DLD1 (cell line): Measurements from ENCODE around the gene SOX8.

Source experiments
- in situ Hi-C: cut with HindIII; loops from 2 replicates; pipeline ENCODE4 v1.10.0; 2017; ENCODE audit warnings: low sequenced_read_pairs

Gene SOX8

DNA sequence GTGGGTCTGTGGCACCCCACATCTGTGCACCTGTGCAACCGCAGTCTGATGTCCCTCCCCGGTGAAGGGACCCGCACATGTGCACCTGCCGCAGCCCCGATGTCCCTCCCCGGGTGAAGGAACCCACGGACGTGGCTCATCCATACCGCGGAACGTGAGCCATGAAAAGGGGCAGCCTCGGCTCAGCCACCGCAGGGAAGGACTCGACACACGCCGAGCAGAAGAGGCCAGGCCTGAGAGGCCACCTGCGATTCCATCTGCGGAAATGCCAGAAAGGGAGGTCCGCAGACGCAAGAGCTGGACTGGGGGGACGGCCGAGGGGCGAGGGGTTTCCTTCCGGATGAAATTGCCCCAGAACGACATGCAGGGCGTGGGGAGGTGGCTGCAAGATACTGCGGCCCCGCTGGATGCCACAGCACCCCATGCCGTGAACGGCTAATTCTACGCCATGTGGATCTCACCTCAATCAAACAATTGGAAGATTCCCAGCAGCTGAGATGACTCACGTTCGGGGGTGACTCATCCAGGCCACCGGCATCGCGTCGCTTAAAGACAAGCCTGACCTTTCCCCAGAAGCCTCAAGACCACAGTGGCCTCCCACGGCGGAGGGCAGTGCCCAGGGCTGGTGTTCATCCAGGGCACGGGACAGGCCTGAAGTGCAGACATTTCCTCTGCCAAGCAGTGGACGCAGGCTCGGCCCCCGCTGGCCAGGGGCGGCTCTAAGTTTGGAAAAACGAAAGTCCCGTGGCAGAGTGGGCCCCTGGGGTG lies 21.0 kb downstream of the SOX8 start:
- in situ Hi-C loops: no loop called here

DNA sequence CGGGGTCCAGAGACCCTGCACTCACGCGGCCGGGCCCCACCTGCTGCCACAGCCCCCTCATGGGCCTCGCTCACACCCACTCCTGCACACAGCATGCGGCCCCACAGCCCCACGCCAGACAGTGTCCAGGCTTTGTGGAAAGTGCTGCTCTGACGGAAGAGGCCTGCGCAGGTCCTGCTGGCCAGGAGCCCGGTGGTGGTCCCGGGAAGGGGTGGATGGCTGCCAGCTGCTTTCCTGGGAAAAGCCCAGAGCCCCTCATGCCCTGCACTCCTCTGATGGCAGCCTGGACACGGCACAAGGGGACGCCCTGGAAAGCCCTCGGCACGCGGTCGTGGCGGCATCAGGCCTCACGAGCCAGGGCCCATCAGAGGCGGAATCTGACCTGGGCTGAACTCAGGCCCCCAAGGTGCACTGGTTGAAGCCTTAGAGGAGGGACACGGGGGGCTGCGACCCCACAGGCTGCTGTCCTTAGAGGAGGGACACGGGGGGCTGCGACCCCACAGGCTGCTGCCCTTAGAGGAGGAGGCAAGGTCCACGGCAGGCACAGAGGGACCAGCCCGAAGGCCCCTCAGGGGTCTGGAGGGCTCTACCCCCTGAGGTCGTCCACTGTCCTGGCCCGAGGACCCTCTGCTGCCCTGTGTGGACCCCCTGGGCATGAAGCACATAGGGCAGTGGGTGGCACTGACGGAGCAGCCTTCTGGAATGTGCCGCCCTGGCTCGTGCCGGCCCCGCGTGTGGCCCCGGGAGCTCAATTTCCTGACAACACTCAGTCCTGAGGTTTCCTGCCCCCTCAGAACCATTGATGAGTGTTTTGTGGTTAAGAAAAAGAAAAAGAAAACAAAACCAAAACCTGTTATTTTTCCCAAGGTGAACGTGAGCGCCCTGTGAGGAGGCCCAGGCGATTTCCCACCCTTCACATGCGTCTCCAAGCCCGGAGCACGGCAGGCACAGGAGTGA lies 22.1 kb downstream of the SOX8 start:
- in situ Hi-C loops: no loop called here

DNA sequence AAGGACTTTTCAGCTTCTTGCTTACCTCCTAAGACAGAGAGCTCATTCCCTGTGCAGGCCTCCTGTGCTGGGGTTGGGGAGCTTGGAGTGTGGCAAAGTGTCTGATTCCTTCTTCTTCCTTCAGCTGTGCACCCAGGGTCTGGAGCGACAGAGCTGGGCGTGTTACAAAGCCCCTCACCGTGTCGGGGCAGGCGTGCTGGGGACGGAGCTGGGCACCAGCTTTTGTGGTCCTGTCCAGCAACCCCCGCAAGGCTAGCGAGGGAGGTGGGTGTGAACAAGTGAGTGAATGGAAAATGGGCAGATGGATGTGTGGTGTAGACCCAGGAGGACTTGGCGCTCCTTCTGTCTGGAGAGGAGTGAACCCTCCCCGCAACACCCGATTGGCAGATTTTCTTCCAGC lies 23.7 kb downstream of the SOX8 start:
- in situ Hi-C loops: no loop called here

DNA sequence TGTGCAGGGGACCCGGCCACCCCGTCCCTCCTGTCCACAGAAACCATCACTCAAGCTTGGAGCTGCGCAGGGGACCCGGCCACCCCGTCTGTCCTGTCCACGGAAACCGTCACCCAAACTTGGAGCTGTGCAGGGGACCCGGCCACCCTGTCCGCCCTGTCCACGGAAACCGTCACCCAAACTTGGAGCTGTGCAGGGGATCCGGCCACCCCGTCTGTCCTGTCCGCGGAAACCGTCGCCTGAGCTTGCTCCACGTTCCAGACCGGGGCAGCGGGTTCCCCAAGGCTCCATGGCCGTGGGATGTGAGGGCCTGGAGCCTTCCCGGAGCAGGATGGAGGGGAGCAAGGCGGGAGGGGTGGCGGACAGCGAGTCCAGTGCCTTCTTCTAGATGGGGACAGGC lies 25.2 kb downstream of the SOX8 start:
- in situ Hi-C loops: no loop called here

DNA sequence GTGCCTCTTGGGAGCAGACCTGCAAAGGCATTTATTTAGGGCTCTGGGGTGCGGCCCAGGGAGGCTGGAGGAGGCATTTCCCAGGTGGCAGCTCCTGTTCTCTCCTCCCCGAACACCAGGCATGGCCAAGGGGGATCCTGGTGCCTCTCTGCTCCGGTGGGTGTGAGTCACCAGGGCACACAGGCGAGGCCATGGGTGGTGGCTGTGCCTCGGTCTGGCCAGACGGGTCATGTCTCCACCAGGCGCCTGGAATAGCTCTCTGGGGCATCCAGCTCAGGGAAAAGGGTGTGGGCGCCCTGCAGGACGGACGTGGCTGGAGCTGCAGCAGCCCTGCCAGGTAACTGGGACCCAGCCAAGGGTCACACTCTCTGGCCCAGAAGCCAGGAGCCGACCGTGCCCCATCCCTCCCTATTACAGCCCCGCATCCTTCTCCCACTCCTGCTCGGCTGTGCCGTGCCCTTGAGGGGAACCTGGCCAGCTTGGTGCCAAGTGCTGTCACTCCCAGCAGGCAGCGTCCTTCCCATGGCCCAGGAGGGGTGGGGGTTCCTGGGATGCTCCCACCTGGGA lies 25.8 kb downstream of the SOX8 start:
- in situ Hi-C loops: no loop called here

DNA sequence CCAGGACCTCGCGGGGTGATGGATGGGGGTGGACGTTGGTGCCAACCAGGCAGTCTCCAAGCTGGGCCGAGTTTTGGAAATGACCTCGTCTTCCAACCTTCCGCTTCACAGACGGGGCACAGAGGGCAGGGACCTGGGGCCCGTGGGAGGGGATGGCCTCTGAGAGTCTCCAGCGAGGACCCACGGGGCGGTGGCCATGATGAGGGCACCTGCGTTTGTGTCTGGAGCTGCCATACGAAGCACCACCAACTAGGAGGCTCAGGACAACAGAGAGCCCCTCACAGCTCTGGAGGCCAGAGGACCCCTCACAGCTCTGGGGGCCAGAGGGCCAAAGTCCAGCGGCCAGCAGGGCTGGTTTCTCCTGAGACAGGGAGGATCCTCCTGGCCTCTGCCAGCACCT lies 26.5 kb downstream of the SOX8 start:
- in situ Hi-C loops: no loop called here

DNA sequence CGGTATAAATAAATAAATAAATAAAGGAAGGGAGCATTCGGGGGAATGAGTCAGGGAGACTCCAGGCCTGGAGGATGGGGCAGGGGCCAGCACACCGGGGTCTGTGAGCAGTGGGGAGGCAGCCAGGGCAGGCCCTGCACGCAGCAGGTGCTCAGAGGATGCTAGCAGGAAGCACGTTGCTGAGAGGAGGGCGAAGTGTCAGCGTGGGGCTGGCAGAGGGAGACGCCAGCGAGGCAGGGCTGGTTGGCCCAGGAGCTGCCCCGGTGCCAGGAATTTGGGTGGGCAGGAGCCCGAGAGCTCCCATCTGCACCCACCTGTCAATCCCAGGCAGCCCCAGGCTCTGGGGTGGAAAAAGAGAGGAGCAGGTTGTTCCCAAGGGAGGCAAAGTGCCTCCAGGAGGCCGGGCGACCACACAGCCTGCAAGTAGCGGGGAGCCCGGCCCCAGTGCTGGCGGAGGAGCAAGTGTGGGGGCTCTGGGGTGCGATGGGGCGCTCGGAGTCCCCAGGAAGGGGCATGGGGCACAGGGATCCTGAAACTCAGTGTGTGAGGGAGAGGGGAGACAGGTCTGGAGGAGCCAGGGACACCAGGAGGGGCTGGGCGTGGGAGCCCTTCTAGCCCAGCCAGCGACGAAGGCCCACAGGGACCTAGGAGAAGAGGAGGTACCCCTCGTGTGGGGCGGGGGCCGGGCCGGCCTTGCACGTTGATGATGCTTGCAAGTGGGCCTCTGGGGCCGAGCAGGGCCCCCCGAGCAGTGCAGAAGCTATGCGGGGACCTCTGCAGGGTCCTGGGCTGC lies 28.0 kb downstream of the SOX8 start:
- in situ Hi-C loops: no loop called here

DNA sequence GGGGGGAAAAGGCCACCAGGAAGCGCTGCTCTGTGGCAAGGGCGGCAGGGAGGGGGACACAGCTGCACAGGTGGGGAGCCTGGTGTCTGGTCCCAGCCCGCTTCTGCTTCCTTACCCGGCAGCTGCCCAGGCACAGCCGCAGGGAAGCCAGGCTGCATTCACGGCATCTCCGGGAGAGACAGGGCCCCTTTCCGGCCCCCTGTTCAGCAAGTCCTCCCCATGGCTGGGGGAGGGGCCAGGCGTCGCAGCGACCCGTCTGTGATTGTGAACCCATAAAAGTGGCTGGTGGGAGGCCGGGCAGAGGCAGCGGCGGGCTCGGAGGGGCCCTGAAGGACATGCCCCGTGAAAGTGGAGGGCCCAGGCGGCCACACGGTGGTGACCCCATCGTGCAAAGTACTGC lies 28.7 kb downstream of the SOX8 start:
- in situ Hi-C loops: no loop called here

DNA sequence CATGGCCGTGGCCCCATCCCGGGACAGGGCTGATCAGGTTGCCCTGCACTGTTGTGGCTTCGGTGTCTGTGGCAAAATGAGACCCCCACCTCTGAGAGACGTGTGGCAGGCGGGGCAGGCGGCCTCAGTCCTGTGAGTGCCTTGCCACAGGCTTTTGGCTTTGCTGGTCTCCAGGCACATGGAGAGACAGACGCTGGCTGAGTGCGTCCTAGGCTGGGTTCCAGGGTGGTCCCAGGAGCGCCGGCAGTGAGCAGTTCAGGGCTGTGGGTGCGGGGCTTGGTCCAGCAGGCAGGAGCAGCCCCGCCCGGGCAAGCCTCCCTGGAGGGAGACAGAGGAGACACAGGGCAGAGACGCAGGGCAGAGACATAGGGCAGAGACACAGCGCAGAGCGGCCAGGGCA lies 29.2 kb downstream of the SOX8 start:
- in situ Hi-C loops: no loop called here

DNA sequence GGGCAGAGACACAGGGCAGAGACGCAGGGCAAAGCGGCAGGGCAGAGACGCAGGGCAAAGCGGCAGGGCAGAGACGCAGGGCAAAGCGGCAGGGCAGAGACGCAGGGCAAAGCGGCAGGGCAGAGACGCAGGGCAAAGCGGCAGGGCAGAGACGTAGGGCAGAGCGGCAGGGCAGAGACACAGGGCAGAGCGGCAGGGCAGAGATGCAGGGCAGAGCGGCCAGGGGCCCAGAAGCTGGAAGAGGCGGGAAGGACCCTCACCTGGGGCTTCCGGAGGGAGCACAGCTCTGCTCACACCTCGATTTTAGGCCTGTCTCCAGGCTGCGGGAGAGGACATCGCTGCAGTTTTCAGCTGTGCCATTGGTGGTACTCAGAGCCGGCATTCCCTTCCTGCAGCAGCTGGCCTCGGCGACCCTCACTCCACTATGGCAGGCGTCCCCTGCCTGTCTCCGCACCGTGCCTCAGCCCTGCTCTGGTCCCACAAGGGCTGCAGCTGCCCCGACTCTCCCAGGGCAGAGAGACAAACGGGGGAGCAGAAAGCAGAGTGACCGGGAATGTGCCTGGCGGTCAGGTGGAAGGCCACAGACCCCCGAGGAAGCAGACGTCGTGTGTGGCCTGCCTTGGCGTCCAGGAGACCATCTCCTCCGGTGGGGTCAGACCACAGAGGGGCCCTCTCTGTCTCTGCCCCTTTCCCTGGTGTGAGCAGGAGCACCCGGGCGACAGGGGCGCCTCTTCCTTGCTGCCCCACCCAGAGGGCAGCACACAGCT lies 29.9 kb downstream of the SOX8 start:
- in situ Hi-C loops: no loop called here

DNA sequence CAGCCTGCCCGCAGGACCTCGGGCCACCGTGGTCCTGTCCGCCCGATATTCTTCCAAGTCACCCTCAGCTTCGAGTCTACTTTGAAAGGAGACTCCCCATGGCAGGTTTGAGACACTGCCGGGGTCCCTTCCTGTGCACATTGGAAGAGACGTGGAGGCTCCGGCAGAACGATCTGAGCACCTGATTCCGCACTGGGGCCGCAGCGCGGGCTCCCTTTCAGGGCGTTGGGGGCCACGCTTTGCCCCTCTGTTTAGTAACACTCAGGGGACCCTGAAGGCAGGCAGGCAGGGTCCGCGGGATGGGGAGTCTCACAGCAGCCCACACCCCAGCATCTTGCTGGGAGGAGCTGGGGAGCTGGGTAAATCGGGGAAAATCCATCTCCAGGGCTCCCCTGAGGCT lies 30.6 kb downstream of the SOX8 start:
- in situ Hi-C loops: no loop called here

DNA sequence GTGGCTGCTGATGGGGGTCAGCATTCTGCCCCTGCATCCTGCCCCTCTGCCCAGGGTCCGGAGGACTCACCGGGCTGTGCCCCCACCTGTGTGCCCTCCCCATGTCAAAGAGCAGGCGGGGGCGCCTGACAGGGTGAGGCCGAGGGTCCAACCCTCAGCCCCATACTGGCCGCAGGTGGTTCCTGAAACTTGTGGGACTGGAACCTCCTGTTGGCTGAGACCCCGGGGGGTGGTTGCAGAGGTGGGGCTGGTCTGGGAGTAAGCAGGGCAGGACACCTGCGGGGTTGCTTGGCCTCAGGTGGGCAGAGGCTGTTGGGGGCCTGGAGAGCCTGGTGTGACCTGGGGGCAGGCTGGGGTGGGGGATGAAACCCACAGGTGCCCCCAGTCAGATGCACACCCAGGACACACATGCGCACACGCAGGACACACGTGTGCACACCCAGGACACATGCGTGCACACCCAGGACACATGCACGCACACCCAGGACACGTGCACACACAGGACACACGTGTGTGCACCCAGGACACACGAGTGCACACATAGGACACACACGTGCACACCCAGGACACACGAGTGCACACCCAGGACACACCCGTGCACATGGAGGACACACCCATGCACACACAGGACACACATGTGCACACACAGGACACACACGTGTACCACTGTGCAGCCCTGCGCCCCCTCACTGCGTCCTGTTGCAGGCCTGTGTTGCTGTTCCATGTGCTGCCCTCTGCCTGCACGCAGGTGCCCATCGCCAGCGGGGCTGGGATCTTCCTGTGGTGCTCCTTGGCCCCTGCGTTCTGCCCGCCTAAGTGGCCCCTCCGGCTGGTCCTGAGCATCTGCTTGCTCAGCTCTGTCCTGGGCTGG lies 31.4 kb downstream of the SOX8 start:
- in situ Hi-C loops: no loop called here

DNA sequence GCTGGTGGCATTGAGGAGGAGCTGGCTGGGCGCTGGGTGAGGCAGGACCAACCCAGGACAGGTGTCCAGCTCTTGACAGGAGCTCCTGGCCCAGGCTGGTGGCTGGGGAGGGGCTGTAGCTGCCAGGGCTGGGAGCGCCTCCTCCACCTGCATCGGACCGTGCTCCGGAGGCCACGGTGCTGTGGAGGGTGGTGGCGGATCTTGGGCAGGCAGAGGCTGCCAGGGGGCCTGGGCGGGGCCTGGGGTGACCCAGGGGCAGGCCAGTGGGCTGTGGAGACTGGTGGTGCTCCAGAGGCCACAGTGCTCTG lies 32.0 kb downstream of the SOX8 start:
- in situ Hi-C loops: no loop called here

DNA sequence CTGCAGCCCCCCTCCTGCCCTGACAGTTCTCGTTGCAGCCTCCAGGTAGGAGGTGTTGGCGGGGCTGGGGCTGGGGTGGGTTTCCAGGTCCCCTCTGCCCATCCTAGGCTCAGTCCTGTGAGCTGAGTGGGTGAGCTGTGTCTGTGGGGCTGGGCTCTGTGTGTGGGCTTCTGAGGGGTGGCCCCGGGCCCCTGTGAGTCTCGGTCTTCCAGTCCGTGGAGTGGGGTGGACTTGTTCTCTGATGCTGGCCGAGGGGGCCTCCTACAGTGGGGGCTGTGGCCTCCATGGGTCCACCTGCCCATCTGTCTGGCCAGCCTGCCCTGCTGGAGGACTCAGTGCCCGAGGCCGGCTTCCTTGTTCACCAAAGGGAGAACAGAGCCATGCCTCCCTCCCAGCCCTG lies 32.7 kb downstream of the SOX8 start:
- in situ Hi-C loops: no loop called here

DNA sequence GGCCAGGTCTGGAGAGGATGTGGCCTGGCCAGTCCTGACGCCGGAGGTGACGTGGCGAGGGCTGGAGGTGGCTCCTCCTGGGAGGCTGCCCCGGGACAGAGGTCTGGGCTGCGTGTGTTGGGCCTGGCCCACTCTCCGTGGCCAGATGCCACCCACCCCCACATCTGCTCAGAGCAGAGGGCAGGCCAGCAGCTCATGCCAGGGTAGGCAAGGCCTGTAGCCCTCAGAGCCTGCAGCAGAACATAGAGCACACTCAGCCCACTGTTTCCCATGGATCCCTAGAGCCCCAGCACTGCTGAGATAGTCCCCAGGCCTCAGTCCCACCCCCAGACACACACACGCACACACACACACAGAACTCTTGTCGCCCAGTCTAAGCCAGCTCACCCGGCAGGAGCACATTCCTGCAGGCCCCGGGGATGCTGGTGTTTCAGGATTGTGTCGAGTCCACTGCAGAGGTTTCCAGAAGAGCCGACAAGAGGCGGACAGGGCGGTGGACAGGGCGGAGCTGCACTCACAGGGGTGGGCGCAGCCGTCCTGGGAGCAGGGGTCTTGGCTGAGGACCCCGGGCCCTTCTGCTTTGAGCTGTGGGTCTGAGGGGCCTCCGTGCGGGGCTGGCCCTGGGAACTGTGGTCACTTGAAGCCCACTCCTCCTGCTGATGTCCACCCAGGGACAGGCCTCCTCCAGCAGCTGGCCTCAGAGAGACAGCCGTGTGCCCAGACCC lies 33.4 kb downstream of the SOX8 start:
- in situ Hi-C loops: no loop called here

DNA sequence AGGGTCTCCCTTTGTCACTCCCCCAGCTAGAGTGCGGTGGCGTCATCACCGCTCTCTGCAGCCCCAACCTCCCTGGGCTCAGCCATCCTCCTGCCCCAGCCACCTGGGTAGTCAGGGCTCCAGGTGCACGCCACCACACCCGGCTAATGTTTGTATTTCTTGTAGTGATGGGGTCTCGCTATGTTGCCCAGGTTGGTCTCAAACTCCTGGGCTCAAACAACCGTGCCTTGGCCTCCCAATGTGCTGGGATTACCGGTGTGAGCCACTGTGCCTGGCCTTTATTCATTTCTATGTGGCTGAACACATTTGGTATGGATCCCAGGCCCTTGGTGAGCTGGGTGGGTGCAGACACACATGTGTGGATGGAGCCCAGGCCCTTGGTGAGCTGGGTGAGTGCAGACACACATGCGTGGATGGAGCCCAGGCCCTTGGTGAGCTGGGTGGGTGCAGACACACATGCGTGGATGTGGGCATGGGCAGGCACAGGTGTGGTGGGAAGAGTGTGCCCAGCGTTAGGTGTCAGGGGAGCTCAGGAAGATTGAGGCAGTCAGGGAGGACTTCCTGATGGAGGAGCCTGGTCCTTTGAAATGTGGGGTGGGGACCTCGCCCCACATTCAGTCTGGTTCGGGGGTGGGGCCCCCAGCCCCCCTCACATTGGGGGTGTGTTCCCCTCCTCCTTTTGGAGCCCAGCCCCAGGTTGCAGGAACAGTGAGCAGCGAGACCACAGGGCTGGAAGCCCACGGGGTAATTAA lies 37.1 kb downstream of the SOX8 start:
- in situ Hi-C loops: no loop called here

DNA sequence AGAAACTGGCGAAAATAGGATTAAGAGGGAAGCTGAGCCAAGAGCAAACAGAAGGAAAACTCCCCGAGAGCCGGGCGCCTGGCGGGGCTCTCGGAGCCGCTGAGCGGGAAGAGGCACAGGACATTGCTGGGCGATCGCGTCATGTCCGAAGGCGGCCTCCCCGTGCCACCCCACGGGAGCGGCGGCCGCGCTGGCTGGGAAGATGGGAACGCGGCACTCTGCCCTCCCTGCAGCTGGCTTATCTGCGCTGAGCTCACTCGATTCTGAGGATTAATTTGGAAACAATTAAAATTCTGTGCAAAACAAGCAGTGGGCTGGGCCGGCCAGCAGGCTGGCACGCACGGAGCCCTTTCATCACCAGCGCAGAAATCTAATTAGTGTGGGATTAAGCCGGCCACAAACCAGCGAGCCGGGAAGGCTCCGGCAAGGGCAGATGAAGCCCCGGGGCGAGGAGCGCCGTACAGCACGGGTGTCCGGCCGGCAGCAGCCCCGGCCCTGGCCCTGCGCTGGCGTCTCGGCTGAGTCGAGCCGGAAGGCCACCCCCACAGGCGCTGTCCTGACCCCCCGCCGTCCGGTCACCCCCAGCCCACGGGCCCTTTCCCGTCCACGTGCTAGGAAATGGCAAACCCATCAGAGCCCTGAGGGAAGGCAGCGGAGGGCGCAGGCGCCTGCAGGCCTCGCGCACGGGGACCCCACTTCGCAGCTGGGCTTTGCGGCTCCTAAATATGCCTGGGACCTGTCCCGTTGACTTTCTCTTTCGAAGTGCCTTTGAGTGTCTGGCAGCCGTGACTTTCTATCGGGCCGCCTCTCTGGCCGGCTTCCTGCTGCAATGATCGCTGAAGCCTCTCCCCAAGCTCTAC lies 37.9 kb downstream of the SOX8 start:
- in situ Hi-C loops: no loop called here
